ENCODE data around the gene THRB.

GRCh38 chr3:24416224-24416623 lies 78.4 kb downstream of the THRB start:
- TF ChIP-seq CTCF (IDR thresholded peaks at IDR 0.05) (no peak), POLR2A (IDR thresholded peaks at IDR 0.05) (no peak)
